ENCODE measurements around the gene GLIS1. TPM values are rescaled to one million over a fixed set of nuclear protein-coding genes. Genes with fewer than 3 reads are reported as not detected.

GLIS1 gene
- total and polyA plus RNA-seq, 10 of the 15 experiments (the other 5 are each of a cell fraction or from before 2014, with no cell fraction given): not detected

GRCh38 chr1:53559391-53559815 is 179.6 kb downstream of the GLIS1 start (continued):
- TF ChIP-seq PRDM15 (CRISPR knock-in tag; IDR thresholded peaks at IDR 0.05): no peak

GRCh38 chr1:53558739-53559315 is 180.1 kb downstream of the GLIS1 start:
- ATAC-seq (no peak), FAIRE-seq (no peak), DNase-seq (ENCODE audit: low read depth, low spot score) (no peak)
- ChIA-PET CTCF (no interaction called here), SMC1A (ENCODE audit: uncharacterized antibody, unreplicated experiment) (no interaction called here), RAD21 (ENCODE audit: unreplicated experiment) (no interaction called here), POLR2A (no interaction called here)
- BruUV-seq (replicated peaks): no TSS peak
- H3K9me3 ChIP-seq (replicated peaks; ENCODE audit: control insufficient read depth, insufficient read depth, low read length): no peaks in the 10 kb centered on the region; the same call in 2 of the 3 replicates
- no peak for TF ChIP-seq ASH2L (IDR thresholded peaks at IDR 0.05; ENCODE audit: borderline replicate concordance, low read depth)
- TF ChIP-seq RAD51 (IDR thresholded peaks at IDR 0.05): no peak
- TF ChIP-seq GATAD2B (conservative IDR thresholded peaks at IDR 0.05; ENCODE audit: low read depth): no peak
- TF ChIP-seq CHD1 (IDR thresholded peaks at IDR 0.05; ENCODE audit: low read depth, low read length): no peak
- peaks cover 0 to 5% of the 10 kb centered on the region in 2 experiments; a peak in 3 of 4 replicates for H3K27me3 ChIP-seq (replicated peaks in 1 of 2; ENCODE audit: control insufficient read depth in 2 of 2, insufficient read depth in 2 of 2, low read length in 1 of 2)
- no peak overlapping the region for H3K4me3 ChIP-seq
- intact Hi-C loops (cut with micrococcal nuclease; ENCODE audit: unreplicated experiment) (no loop called here), in situ Hi-C loops (cut with MboI) (no loop called here)
- no peak overlapping the region for H3K27ac ChIP-seq (ENCODE audit: control insufficient read depth, insufficient read depth)
- no peaks in the 10 kb centered on the region for H3K4me1 ChIP-seq (ENCODE audit: control insufficient read depth, insufficient read depth, low read length)
- no peaks in the 10 kb centered on the region for H3K79me2 ChIP-seq (ENCODE audit: control insufficient read depth, insufficient read depth, low read length)
- no peak overlapping the region for H2AFZ ChIP-seq (ENCODE audit: control insufficient read depth, low read depth, low read length)
- WGBS (ENCODE audit: insufficient coverage, insufficient replicate concordance, low lambda C conversion rate, missing lambda C conversion rate): 20% methylated on average over 5 of the region's 5 CpGs
- no peaks in the 10 kb centered on the region for H4K20me1 ChIP-seq (ENCODE audit: control insufficient read depth, insufficient read depth)
- H3K9ac ChIP-seq (ENCODE audit: control insufficient read depth, insufficient read depth, low read length): no peak overlapping the region
- H3K36me3 ChIP-seq (ENCODE audit: control insufficient read depth in 2 of 2, insufficient read depth in 2 of 2, low read length in 1 of 2): no peaks in the 10 kb centered on the region
- no peak overlapping the region for H3K4me2 ChIP-seq (ENCODE audit: control insufficient read depth, insufficient read depth)

Data from GM12878 (cell line).